Effector CD4-positive, alpha-beta T cell (primary cell): ENCODE measurements around the gene GAS2L2.
"Not testable (repeated sequence)": the region's sequence is repeated elsewhere in the genome, so short reads cannot be mapped to it uniquely, and the experiment has no call there.

ENCODE experiments used
- DNase-seq: peaks from one replicate; pipeline ENCODE4 v3.0.0-alpha.2; 2020

GAS2L2 gene

GRCh38 chr17:35773129-35773528 lies 20.1 kb upstream of the GAS2L2 start:
- no peak for DNase-seq

DNA sequence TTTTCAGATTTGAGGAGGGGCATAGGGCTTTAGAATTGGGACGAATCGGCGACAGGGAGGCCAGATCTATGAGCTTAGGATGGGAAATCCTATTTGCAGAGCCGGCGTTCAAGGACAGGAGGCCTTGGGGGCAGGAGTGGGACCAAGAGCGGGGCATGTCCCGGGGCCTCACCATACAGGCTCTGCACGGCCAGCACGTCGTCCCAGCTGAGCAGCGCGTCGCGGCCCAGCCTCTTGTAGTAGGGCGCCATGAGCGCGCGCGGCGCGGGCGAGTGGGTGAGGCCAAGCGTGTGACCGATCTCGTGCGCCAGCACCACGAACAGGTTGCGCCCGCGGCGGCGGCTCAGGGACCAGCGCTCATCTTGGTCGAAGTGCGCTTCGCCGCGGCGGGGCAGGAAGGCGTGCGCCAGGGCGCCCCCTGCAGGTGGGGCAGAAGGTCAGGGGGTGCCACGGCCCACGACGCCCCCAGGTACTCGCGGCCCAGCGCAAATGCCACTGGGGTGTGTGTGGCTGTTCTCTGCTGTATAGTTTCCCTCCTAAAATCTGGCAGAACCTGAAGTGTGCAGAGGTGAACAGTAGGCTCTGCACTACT lies 17.0 kb upstream of the GAS2L2 start:
- no peak for DNase-seq

DNA sequence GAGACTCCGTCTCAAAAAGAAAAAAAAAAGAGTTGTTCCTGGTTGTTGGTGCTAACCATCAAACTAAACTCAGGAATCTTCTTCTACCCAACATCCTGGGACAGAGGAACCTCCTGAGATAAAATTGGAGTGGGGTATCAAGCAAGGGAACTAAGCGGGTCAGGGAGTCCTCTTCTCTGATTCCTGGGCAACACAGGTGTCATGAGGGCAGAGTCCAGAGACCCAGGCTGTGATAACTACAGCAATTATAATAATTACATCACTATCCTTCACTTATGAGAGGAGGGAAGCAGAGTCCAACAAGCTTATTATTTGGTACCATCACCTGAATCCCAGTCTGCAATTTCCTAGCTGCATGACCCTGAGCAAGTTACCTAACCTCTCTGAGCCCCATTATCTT lies 15.8 kb upstream of the GAS2L2 start:
- DNase-seq, result no peak

DNA sequence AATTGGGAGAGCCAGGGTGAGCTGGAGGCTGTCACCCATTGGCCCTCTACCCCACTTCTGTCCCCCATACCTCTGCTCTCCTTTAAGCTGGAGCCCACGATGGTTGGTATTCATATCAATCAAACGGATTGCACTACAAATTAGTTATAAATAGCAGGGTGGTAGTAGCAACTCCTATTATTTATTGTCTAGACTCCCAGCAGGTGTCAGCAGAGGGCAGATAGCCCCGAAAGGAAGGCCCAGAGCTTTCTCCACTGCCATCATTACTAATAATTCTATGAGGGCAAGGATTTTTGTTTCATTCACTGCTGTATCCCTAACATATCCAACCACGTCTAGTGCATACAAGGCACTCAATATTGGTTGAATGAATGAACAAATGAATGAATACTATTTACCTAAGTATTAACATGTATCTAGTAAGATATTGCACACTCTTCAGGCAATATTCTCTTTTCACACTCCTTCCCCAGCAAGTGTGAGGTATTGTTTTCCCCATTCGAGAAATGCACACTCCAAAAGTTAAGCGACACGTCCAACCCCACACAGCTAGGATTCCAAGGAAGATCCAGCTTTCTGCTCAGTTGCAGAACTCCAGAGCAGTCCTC lies 14.0 kb upstream of the GAS2L2 start:
- peak; percentile 14 for DNase-seq

DNA sequence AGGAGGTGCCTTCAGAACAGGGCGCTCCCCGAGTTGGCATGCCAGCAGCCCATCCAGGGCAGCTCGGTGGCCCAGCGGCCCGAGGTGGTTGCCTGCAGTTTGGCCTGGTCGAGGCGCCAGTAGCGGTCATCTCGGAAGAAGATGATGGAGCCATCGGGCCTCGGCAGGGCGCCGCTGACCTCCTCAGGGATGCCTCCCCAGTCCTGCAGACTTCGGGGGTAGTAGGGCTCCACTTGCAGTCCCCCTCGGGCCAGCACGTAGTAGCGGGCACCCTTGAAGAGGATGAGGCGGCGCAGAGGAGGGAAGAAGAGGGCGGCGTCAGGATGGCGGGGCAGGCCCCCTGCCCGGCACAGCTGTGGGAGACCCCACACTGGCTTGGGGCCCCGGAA lies 13.4 kb upstream of the GAS2L2 start:
- DNase-seq, result no peak

DNA sequence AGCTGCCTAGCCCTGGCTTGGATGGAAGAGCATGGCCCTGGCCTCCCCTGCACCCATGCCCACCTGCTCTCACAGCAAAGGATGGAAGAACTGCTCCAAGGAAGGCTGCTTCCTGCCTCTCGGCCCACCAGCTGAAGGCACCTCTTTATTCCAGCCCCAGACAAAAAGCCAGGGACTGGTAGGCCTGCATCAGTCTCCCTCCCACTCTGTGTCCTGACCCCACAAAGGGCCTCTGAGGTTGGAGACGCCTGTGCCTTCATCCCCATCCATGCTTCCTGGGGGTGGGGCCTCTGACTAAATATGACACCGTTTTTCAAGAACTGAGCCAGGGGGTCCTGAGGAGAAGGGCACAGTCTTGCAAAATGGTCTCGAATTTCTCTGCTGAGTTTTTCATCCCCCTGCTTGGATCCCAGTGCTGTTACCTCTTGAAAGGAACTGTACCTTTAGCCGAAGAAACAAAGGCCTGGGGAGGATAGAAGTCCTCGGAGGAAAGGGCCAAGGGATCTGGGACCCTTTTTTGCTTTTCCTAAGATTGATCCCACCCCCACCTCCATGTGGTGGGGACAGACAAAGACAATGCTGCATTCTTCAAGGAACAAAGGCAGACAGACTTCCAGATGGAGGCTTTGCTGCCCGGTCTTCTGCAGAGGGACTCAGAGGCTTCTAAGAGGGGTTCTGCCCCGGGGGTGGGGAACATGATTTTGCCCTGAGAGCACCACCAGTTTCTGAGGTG lies 12.9 kb upstream of the GAS2L2 start:
- DNase-seq, result no peak

GRCh38 chr17:35765086-35765710 lies 12.2 kb upstream of the GAS2L2 start:
- no peak for DNase-seq

DNA sequence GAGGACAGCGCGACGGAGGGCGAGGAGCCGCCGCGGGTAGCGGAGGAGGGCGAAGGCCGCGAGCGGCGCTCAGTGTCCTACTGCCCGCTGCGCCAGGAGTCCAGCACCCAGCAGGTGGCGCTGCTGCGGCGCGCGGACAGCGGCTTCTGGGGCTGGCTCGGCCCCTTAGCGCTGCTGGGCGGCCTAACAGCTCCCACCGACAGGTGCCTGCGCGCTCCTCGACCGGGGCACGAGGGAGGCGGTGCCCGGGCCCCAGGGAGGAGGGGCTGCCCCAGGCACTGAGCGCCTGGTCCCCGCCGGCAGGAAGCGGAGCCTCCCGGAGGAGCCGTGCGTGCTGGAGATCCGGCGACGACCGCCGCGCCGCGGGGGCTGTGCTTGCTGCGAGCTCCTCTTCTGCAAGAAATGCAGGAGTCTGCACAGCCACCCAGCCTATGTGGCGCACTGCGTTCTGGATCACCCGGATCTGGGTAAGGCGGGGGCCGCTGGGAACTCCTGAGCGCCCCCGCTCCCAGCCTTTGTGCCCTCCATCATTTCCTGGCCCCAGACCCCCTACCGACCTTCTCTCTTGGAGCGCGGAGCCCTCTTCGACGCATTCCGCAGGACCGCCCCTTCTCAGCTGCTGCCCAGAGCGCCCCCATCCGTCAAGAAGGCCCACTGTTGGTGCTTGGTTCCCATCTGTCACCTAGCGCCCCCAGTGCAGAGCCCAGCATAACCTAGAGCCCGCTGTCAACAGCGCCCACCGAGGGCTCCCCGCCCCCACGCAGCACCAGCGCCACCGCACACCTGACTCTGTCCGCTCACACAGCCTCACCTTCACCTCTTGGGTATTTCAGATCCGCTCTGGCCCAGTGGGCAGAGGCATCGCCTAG lies 11.3 kb upstream of the GAS2L2 start:
- DNase-seq, result peak; percentile 76

DNA sequence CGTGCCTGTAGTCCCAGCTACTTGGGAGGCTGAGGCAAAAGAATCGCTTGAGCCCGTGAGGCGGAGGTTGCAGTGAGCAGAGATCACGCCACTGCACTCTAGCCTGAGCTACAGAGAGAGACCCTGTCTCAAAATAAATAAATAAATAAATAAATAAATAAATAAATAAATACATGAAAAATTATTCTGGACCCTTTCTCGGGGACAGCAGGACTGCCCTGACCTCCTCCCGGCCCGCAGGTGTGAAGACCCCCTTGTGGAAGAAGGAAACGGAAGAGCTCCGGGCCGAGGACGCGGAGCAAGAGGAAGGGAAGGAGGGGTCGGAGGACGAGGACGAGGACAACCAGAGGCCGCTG lies 10.7 kb upstream of the GAS2L2 start:
- DNase-seq, result no peak

DNA sequence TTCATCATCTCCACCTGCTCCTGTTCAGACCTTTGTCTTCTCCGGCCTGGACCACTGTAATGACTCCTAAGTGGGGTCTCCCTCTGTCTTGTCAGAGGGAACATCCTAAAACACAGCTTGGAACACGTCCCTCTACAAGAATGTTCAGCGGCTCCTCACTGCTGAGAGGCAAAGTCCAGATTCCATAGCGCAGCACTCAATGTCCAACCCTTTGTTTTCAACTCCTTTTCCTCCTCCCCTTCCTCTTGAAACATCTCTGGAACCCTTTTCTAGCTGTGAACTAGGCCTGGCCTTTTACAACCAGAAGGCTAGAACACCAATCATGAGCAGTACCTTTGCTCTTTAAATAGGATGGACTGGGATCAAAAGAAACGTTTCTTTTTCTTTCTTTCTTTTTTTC lies 8.6 kb upstream of the GAS2L2 start:
- DNase-seq, result no peak

GRCh38 chr17:35760587-35760986 lies 7.5 kb upstream of the GAS2L2 start, which contains the start of gene C17orf50:
Gene C17orf50, plus strand, starts transcription at chr17:35760887. Its CDS starts 55 bp downstream, at chr17:35760942.
- no peak for DNase-seq

- no peak for DNase-seq
Measured at GRCh38 chr17:35757243-35757642, 4.2 kb upstream of the GAS2L2 start.

DNA sequence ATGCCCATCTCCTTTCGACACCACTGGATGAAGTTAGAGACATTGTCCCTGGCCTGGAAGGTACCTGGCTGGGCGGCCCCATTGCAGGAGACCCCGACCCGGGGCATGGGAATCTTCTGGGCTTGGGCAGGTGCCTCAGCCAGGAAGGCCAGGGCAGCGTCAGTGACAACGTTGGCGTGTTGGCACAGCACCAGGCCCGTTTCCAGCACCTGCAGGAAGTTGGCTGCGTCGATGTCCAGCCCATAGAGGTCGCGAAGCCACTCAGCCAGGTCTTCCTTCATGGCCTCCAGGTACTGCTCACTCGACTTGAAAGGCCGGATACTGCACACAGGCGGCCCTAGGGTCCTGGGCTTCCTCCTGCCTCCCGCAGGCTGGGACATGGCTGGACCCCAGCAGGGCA lies 568 bp downstream of the GAS2L2 start:
- no peak for DNase-seq

DNA sequence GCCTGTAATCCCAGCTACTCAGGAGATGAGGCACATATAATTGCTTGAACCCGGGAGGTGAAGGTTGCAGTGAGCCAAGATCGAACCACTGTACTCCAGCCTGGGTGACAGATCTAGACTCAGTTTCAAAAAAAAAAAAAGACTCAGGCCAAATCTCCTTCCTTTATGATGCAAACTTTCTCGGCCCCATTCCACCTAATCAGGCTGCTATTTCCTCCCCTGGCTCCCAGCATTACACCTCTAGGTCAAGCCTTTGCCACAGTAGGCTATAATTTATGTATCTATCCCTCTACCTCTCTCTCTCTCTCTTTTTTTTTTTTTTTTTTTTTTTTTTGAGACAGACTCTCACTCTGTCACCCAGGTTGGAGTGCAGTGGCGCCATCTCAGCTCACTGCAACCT lies 1.5 kb downstream of the GAS2L2 start:
- not testable (repeated sequence) for DNase-seq

DNA sequence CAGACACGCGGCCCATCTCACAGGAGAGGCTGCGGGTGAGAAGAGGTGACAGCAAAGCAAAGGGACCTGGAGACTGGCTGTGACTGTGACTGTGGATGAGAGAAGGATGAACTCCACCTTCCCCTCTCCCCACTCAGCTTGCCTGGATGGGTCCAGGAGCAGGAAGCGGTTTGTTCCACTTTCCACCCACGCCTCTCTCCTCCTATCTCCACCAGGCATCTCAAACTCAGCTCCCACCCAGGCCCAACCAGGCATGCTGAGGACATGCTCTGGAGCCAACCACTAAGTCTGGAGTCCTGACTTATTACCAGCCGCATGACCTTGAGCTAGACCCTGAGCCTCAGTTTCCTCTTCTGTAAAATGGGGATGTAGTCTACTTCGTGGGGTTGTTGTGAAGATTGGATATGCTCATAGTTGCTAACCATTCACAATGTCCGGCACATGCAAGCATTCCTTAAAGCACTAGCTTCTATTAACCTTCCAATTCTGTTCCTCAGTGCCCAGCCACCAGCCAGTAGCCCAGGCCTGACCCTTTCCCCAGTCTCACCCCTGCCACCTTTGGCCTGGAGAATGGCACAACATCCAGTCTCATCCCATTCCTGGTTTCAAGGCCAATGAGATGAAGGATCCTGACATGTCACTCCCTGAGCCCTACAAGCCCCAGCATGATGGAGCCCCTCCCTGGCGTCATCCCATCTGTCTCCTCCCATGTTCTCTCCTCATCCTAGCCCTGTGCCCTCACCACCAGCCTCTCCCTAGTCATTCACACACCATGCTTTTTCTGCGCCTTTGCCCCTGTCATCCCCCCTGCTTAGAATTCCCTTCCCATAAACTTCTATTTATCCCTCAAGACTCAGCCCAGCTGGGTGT lies 2.3 kb downstream of the GAS2L2 start:
- no peak for DNase-seq

- no peak for DNase-seq
Measured at GRCh38 chr17:35749560-35750412, 3.3 kb downstream of the GAS2L2 start.

DNA sequence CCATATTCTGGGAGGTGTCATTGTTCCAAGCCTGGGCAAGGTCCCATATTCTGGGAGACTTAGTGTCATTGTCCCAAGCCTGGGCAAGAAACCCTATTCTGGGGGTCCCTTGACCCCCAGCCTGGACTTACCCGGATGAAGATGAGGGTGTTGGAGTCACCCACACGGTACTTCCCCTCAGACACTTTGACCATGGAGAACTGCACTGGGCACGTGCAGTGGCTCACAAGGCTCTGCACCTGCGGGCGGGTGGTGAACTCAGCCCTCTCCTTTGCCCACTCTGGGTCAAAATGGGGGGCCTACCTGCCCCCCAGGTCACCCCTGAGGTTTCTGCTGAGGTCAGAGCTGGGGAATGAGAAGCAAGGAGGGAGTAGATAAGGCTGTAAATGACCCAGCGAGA lies 4.1 kb downstream of the GAS2L2 start:
- no peak for DNase-seq

DNA sequence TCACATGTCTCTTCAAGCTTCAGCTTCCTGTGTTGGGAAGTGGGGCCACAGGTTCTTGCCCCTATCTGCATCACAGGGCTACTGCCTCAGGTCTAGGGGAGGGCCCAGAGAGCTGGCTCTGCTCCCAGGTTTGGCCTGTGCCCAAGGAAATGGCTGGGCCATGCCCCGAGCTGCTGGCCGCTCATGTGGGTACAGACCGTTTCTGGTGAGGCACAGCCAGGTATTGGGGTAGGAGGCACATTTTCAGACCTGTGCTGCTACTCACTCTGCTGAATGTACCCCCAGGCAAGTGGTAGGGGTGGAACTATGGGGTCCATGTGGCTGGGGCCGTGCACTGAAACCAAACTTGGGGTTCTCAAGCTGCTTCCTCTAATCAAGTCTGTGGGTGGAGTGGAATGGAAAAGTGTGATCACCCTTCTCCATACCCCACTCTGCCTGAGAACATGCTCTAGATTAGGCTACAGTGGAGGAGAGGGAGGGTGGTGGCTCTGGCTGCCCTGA lies 4.6 kb downstream of the GAS2L2 start:
- no peak for DNase-seq

DNA sequence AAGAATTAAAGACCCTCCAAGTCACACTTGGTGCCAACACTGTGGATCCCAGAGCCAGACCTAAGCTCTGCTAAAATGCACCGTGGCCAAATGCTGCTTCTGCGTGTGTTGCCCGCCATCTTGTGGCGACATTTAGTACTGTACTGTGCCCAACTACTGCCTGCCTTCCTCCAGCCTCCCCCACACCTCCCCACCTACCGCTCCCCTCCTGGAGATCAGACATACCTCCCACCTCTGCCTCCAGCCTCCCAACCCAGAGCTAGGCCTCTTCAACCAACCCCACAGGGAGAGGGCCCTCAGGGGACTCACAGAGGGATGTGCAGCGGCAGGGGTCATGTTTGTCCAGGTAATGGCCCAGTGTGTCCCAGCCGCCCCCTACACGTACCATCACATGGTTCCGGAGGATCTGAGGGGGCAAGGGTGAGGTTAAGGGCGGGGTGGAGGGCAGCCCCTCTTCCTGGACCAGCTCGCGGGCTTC lies 5.5 kb downstream of the GAS2L2 start:
- peak; percentile 72 for DNase-seq

DNA sequence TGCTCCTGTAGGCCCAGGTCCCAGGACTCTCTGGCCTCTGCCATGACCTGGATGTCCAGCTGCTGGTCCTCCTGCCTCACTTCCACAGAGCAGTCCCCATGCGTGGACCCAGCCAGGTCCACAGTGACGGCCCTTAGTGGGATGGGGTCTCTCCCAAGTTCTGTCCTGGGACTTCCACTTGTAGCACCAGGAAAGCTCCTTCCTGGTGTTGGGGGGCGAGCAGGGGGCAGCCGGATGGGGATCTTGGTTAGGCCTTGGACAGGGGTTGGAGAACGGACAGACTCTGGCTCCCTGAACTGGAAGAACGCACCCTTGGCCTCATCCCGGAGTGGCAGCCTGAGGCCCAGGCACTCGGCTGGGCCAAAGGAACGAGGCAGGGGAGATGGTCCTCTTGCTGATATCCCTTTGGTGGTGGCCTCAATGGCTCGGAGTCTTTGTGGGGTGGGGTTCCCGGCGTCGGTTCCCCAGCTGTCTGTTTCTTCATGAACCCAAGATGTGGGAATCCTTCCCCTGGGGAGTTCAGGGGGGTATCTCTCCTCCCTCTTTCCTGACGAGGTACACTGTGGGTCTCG lies 7.2 kb downstream of the GAS2L2 start:
- DNase-seq, result no peak
